Colonic mucosa (tissue), 4 donors: ENCODE data around the gene PPP3CA. TPM values are rescaled to one million over a fixed set of nuclear protein-coding genes. Genes with fewer than 3 reads are reported as not detected.
A peak's percentile ranks its signal among the peaks of the same experiment; 100 is the strongest.

ENCODE experiments used
- DNase-seq: peaks from one replicate; pipeline ENCODE4 v3.0.0-alpha.2; 2020
- H3K27ac ChIP-seq: fragments of 200-600 bp; one replicate; pipeline ENCODE4 v1.8.0; 2021
- H3K27me3 ChIP-seq: fragments of 200-600 bp; one replicate; pipeline ENCODE4 v1.8.0; 2021
- H3K36me3 ChIP-seq: fragments of 200-600 bp; one replicate; pipeline ENCODE4 v1.8.0; 2021
- H3K4me1 ChIP-seq: fragments of 200-600 bp; one replicate; pipeline ENCODE4 v1.8.0; 2021; ENCODE audit warnings: mild to moderate bottlenecking
- H3K4me3 ChIP-seq: fragments of 200-600 bp; one replicate; pipeline ENCODE4 v1.8.0; 2021
- H3K9ac ChIP-seq, 2 donors: one replicate each; pipeline ENCODE4 v1.7.0; 2013; ENCODE audit warnings: control low read depth in 2 of 2, low read depth in 2 of 2, low read length in 2 of 2
- H3K9me3 ChIP-seq: fragments of 200-600 bp; one replicate; pipeline ENCODE4 v1.8.0; 2021
- intact Hi-C: fragments of 100-400 bp; cut with DNase I; formaldehyde crosslinking; loops from one replicate; pipeline ENCODE4 v1.14.1; 2022
- total RNA-seq, 2 donors: library from RNA; stranded (reverse); fragmentation: NEBNext Ultra II Directional in 1 of 2; extraction: Animal tissue kit (Norgen Biotek cat#: 25700) in 1 of 2; gene quantifications; one replicate each; pipeline ENCODE4 v1.2.1, GENCODE V29; 2021
- TF ChIP-seq, protein P1 (sequence below): fragments of 200-600 bp; IDR thresholded peaks from one replicate; pipeline ENCODE4 v1.8.0; 2022; ENCODE audit warnings: antibody characterized with exemption, mild to moderate bottlenecking
- donor health status: healthy.
- donor health status: DM: no; HTN: no; CAD: no.
- donor health status: DM: no; HTN: no; CAD: no.

PPP3CA gene
- total RNA-seq, 2 donors from 2014 or later = 34.5 to 43.9 TPM

DNA sequence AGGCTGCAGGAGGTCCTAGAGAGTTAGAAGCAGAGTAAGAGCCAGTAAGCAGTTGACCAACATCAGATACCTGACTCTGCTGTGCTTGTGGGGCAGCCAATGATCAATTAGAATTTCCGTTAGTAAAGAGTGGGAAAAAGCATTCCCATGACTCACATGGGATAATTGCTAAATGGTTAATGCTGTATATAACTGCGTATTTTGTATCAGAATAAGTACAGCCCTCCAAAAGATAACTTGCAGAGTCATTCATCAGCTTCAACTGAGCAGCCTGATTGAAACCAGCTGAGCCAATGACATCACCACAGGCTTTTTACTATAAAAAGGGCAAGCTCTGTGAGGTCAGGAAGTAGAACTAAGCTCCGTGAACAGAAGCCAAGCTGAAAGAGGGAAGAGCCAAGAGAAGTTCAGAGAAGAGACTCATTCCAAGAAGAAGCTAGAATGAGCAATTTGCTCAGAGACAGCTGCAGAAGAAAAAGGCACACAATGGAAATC lies 67.9 kb downstream of the PPP3CA start:
- H3K36me3 ChIP-seq = no peaks in the 10 kb centered on the region
- H3K9ac ChIP-seq = no peak overlapping the region
- DNase-seq = peak; percentile 39
- intact Hi-C loops = no loop called here
- no peaks in the 10 kb centered on the region for H3K9me3 ChIP-seq
- H3K27ac ChIP-seq = no peak overlapping the region
- no peaks in the 10 kb centered on the region for H3K27me3 ChIP-seq
- H3K4me1 ChIP-seq = peaks cover 3% of the 10 kb centered on the region
- no peak overlapping the region for H3K4me3 ChIP-seq
- TF ChIP-seq, protein P1, sequence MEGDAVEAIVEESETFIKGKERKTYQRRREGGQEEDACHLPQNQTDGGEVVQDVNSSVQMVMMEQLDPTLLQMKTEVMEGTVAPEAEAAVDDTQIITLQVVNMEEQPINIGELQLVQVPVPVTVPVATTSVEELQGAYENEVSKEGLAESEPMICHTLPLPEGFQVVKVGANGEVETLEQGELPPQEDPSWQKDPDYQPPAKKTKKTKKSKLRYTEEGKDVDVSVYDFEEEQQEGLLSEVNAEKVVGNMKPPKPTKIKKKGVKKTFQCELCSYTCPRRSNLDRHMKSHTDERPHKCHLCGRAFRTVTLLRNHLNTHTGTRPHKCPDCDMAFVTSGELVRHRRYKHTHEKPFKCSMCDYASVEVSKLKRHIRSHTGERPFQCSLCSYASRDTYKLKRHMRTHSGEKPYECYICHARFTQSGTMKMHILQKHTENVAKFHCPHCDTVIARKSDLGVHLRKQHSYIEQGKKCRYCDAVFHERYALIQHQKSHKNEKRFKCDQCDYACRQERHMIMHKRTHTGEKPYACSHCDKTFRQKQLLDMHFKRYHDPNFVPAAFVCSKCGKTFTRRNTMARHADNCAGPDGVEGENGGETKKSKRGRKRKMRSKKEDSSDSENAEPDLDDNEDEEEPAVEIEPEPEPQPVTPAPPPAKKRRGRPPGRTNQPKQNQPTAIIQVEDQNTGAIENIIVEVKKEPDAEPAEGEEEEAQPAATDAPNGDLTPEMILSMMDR = no peak

- H3K4me3 ChIP-seq = no peak overlapping the region
- no peaks in the 10 kb centered on the region for H3K9me3 ChIP-seq
- peaks cover 3% of the 10 kb centered on the region for H3K4me1 ChIP-seq
- DNase-seq = no peak
- no peaks in the 10 kb centered on the region for H3K27me3 ChIP-seq
- H3K36me3 ChIP-seq = no peaks in the 10 kb centered on the region
- no peak overlapping the region for H3K9ac ChIP-seq
- TF ChIP-seq, protein P1 = no peak
- intact Hi-C loops = no loop called here
- no peak overlapping the region for H3K27ac ChIP-seq
Observed at GRCh38 chr4:101277671-101278070, 69.7 kb downstream of the PPP3CA start.

DNA sequence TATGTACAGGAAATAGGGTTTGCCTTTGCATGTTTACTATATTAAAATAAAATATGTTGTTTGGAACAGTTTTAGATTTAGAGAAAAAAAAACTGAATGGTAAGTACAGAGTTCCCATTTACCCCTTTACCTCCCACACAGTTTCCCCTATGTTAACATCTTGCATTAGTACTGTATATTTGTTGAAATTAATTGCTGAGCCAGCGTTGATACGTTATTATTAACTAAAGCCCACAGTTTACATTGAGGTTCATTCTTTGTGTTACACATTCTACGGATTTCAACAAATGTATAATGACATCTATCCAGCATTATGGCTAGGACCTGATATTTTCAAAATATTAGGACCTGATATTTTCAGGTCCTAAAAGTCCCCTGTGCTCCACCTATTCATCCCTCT lies 70.7 kb downstream of the PPP3CA start:
- Histone ChIP-seq H3K27me3 (no peaks in the 10 kb centered on the region), H3K4me3 (no peak overlapping the region), H3K9ac (no peak overlapping the region), H3K36me3 (no peaks in the 10 kb centered on the region), H3K4me1 (peaks cover 3% of the 10 kb centered on the region), H3K27ac (no peak overlapping the region), H3K9me3 (no peaks in the 10 kb centered on the region)
- TF ChIP-seq, protein P1 = no peak
- DNase-seq = no peak
- intact Hi-C loops = no loop called here

DNA sequence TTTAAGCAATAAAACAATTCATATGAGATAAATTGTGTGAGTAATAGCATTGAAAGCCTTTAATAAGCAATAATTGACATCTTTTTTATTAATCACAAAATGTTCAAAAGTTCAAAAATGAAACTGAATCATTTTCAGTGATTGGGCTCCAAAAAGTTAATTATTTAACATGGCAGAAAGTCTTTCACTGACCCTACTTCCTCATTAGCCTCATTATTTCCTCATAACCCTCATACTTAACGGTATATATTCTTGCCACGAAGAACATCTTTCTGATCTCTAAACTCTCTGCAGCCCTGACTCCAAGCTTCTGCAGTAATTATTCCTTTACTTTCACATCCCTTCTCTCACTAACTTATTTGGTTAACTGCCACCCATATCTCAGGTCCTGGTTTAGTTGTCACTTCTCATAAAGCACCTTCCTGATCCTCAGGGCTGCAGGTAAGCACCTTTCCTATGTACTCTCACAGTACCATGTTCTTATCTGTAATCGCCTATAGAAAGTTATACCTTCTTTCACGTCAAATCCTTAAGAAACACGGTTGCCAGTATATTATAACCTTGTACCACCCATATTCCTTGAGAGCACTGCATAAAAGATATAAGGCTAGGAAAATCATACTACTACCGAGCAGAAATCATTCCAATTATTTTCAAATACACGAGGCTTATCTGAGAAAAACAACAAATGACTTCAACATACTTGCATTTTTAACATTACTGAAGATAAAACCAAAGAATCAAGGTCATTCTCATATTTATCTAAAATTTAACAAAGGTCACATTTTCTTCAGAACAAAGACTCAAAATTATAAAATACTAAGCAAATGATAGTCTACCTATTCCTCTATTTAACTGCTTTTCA lies 72.2 kb downstream of the PPP3CA start:
- no peaks in the 10 kb centered on the region for H3K27me3 ChIP-seq
- H3K27ac ChIP-seq = no peak overlapping the region
- no peaks in the 10 kb centered on the region for H3K36me3 ChIP-seq
- H3K9ac ChIP-seq = no peak overlapping the region
- no peaks in the 10 kb centered on the region for H3K9me3 ChIP-seq
- H3K4me1 ChIP-seq = peaks cover 3% of the 10 kb centered on the region
- H3K4me3 ChIP-seq = no peak overlapping the region
- TF ChIP-seq, protein P1 = no peak
- intact Hi-C loops = no loop called here
- no peak for DNase-seq

GRCh38 chr4:101271516-101271915 lies 75.8 kb downstream of the PPP3CA start:
- H3K9me3 ChIP-seq = no peaks in the 10 kb centered on the region
- no peaks in the 10 kb centered on the region for H3K27me3 ChIP-seq
- H3K36me3 ChIP-seq = no peaks in the 10 kb centered on the region
- TF ChIP-seq, protein P1 = no peak
- no peak overlapping the region for H3K9ac ChIP-seq
- peaks cover 3% of the 10 kb centered on the region for H3K4me1 ChIP-seq
- no peak for DNase-seq
- H3K4me3 ChIP-seq = no peak overlapping the region
- intact Hi-C loops = loop anchor here (2.0 kb wide), 1 partner anchor 73 kb away; no protein-coding TSS in a partner anchor
- no peak overlapping the region for H3K27ac ChIP-seq
